ENCODE measurements around the gene CLDN7. TPM values are rescaled to one million over a fixed set of nuclear protein-coding genes. Genes with fewer than 3 reads are reported as not detected.
A peak's percentile ranks its signal among the peaks of the same experiment; 100 is the strongest.

Gene CLDN7
- total RNA-seq, 1 experiment from 2014 or later, result 147 TPM

DNA sequence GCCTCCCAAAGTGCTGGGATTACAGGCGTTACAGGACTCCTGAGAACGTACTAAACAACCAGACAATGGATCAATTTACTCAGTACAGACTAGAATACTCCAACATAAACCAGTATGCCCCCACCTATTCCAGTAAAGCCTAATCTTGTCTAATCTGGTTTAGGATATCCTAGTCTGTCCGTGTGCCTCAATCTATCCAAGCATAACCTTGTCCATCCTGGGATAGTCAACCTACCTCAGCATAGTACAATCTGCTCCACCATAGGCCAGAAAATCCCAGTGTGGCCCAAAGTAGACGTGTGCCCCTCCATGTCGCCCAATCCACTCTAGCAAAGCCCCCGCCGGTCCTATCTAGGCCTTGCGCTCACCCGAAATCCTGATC, 28.6 kb downstream of the CLDN7 start:
- ChIA-PET CTCF (no interaction called here), POLR2A (ENCODE audit: unreplicated experiment) (no interaction called here)
- no peak for TF ChIP-seq EZH2phosphoT487 (IDR thresholded peaks at IDR 0.05; ENCODE audit: borderline replicate concordance, low read length)
- no peak for TF ChIP-seq CTCF (conservative IDR thresholded peaks at IDR 0.05; ENCODE audit: low read depth, low read length)
- TF ChIP-seq EZH2 (IDR thresholded peaks at IDR 0.05; ENCODE audit: low read length, unreplicated experiment), result no peak
- TSS peak; percentile 28 for BruUV-seq (replicated peaks)
- ATAC-seq (peak; percentile 3; the same call in 1 of the 2 replicates), DNase-seq (no peak)
- peak overlapping the region; percentile 82 for H2AFZ ChIP-seq (ENCODE audit: low read length)
- intact Hi-C loops (cut with micrococcal nuclease), result loop anchor here (2.0 kb wide), 1 partner anchor 13 kb away; no protein-coding TSS in a partner anchor
- H3K27ac ChIP-seq (ENCODE audit: low read length), result peak overlapping the region; percentile 64
- peaks cover 13% of the 10 kb centered on the region; the same call in 1 of the 2 replicates for H3K36me3 ChIP-seq (ENCODE audit: low read depth, low read length)
- peaks cover 33% of the 10 kb centered on the region for H3K4me1 ChIP-seq (ENCODE audit: insufficient read depth, low read length)
- H3F3A ChIP-seq (ENCODE audit: low read length, unreplicated experiment), result peaks cover 8% of the 10 kb centered on the region
- no peaks in the 10 kb centered on the region for H3K27me3 ChIP-seq (ENCODE audit: low read length)
- no peaks in the 10 kb centered on the region for H3K9me2 ChIP-seq (replicated peaks; ENCODE audit: low read length)
- H3K79me2 ChIP-seq (ENCODE audit: low read length), result peaks cover 65% of the 10 kb centered on the region
- peak overlapping the region; percentile 89 for H3K4me3 ChIP-seq (ENCODE audit: low read length)
- H4K20me1 ChIP-seq (ENCODE audit: low read length), result peaks cover 8% of the 10 kb centered on the region; the same call in 1 of the 2 replicates
- H3K9me3 ChIP-seq (ENCODE audit: low read length), result no peaks in the 10 kb centered on the region
- H3K9ac ChIP-seq (ENCODE audit: low read length), result peak overlapping the region; percentile 88
- H3K4me2 ChIP-seq (ENCODE audit: low read length), result peak overlapping the region; percentile 83

DNA sequence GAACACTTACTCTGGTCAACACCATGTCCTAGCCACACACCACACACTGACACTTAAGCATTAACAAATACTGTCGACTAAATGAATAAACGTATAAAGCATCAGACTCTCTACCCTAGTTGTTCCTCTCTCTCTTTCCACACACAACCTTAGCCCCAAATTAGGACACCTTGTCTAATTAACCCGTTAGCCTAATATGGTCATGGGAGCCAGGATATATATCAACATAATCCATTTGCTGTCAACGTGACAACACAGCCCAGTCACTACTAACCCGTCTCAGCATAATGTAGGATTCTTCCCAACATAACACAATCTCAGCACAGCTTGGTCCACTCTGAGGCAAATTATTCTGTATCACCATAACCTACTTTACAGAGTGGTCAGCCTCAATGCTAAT, 30.2 kb downstream of the CLDN7 start:
- Histone ChIP-seq H3K4me1 (ENCODE audit: insufficient read depth, low read length) (peaks cover 30% of the 10 kb centered on the region), H3F3A (ENCODE audit: low read length, unreplicated experiment) (peaks cover 8% of the 10 kb centered on the region), H2AFZ (ENCODE audit: low read length) (no peak overlapping the region), H3K27ac (ENCODE audit: low read length) (no peak overlapping the region), H3K36me3 (ENCODE audit: low read depth, low read length) (peaks cover 10% of the 10 kb centered on the region; the same call in 1 of the 2 replicates), H3K4me3 (ENCODE audit: low read length) (peak overlapping the region; percentile 89), H4K20me1 (ENCODE audit: low read length) (peaks cover 8% of the 10 kb centered on the region; the same call in 1 of the 2 replicates), H3K4me2 (ENCODE audit: low read length) (peak overlapping the region; percentile 81), H3K9ac (ENCODE audit: low read length) (no peak overlapping the region), H3K9me3 (ENCODE audit: low read length) (no peaks in the 10 kb centered on the region), H3K27me3 (ENCODE audit: low read length) (no peaks in the 10 kb centered on the region), H3K9me2 (replicated peaks; ENCODE audit: low read length) (no peaks in the 10 kb centered on the region), H3K79me2 (ENCODE audit: low read length) (peaks cover 53% of the 10 kb centered on the region)
- ChIA-PET CTCF (no interaction called here), POLR2A (ENCODE audit: unreplicated experiment) (no interaction called here)
- intact Hi-C loops (cut with micrococcal nuclease), result no loop called here
- no peak for TF ChIP-seq EZH2phosphoT487 (IDR thresholded peaks at IDR 0.05; ENCODE audit: borderline replicate concordance, low read length)
- TF ChIP-seq CTCF (conservative IDR thresholded peaks at IDR 0.05; ENCODE audit: low read depth, low read length), result no peak
- no peak for TF ChIP-seq EZH2 (IDR thresholded peaks at IDR 0.05; ENCODE audit: low read length, unreplicated experiment)
- BruUV-seq (replicated peaks), result TSS peak; percentile 13
- DNase-seq (peak; percentile 1), ATAC-seq (no peak)

GRCh38 chr17:7229504-7229903, 32.8 kb downstream of the CLDN7 start:
- H3K9me3 ChIP-seq (ENCODE audit: low read length), result no peaks in the 10 kb centered on the region
- H3K4me1 ChIP-seq (ENCODE audit: insufficient read depth, low read length), result peaks cover 11% of the 10 kb centered on the region
- no TSS peak for BruUV-seq (replicated peaks)
- no peak overlapping the region for H3K9ac ChIP-seq (ENCODE audit: low read length)
- POLR2A ChIA-PET (ENCODE audit: unreplicated experiment), result no interaction called here
- H3K79me2 ChIP-seq (ENCODE audit: low read length), result peaks cover 41% of the 10 kb centered on the region
- intact Hi-C loops (cut with micrococcal nuclease), result no loop called here
- H3K27ac ChIP-seq (ENCODE audit: low read length), result no peak overlapping the region
- no peak for ATAC-seq
- peaks cover 8% of the 10 kb centered on the region; the same call in 1 of the 2 replicates for H4K20me1 ChIP-seq (ENCODE audit: low read length)
- CTCF ChIA-PET, result no interaction called here
- no peaks in the 10 kb centered on the region; the same call in 1 of the 2 replicates for H3K36me3 ChIP-seq (ENCODE audit: low read depth, low read length)
- no peak overlapping the region for H3K4me3 ChIP-seq (ENCODE audit: low read length)
- no peak for DNase-seq
- TF ChIP-seq EZH2phosphoT487 (IDR thresholded peaks at IDR 0.05; ENCODE audit: borderline replicate concordance, low read length), result no peak
- no peak for TF ChIP-seq CTCF (conservative IDR thresholded peaks at IDR 0.05; ENCODE audit: low read depth, low read length)
- TF ChIP-seq EZH2 (IDR thresholded peaks at IDR 0.05; ENCODE audit: low read length, unreplicated experiment), result no peak
- no peaks in the 10 kb centered on the region for H3K27me3 ChIP-seq (ENCODE audit: low read length)
- H2AFZ ChIP-seq (ENCODE audit: low read length), result no peak overlapping the region
- H3F3A ChIP-seq (ENCODE audit: low read length, unreplicated experiment), result no peaks in the 10 kb centered on the region
- no peak overlapping the region for H3K4me2 ChIP-seq (ENCODE audit: low read length)
- H3K9me2 ChIP-seq (replicated peaks; ENCODE audit: low read length), result no peaks in the 10 kb centered on the region
